Measurements from ENCODE around the gene NAA20. TPM values are rescaled to one million over a fixed set of nuclear protein-coding genes. Genes with fewer than 3 reads are reported as not detected.

The NAA20 gene
- polyA plus RNA-seq (ENCODE audit: insufficient read length in 3 of 3): 10 to 100 TPM; 88.4 to 95.9 (median 90.9) TPM
- long read RNA-seq, donor 1, transcript NAA20-202 (6 exons, 1,260 nt): major isoform, 47 of 56 reads
- long read RNA-seq, donor 1, partial matches to known transcripts: 0 of 56 reads
- long read RNA-seq, donor 1, other reads (novel, unspliced or antisense): 7 of 56 reads
- long read RNA-seq, donor 2, transcript NAA20-202 (6 exons, 1,260 nt): major isoform, 64 of 96 reads
- long read RNA-seq, donor 2, partial matches to known transcripts: 6 of 96 reads
- long read RNA-seq, donor 2, other reads (novel, unspliced or antisense): 23 of 96 reads
- long read RNA-seq, donor 3, transcript NAA20-202 (6 exons, 1,260 nt): major isoform, 45 of 47 reads
- long read RNA-seq, donor 3, partial matches to known transcripts: 0 of 47 reads
- long read RNA-seq, donor 3, other reads (novel, unspliced or antisense): 0 of 47 reads
- long read RNA-seq, donor 4, transcript NAA20-202 (6 exons, 1,260 nt): major isoform, 67 of 115 reads
- long read RNA-seq, donor 4, partial matches to known transcripts: 40 of 115 reads
- long read RNA-seq, donor 4, other reads (novel, unspliced or antisense): 7 of 115 reads
- long read RNA-seq, donor 5, transcript NAA20-202 (6 exons, 1,260 nt): major isoform, 43 of 59 reads
- long read RNA-seq, donor 5, partial matches to known transcripts: 0 of 59 reads
- long read RNA-seq, donor 5, other reads (novel, unspliced or antisense): 12 of 59 reads
- long read RNA-seq, donor 6, transcript NAA20-202 (6 exons, 1,260 nt): major isoform, 45 of 52 reads
- long read RNA-seq, donor 6, partial matches to known transcripts: 5 of 52 reads
- long read RNA-seq, donor 6, other reads (novel, unspliced or antisense): 0 of 52 reads
- long read RNA-seq, donor 7, transcript NAA20-202 (6 exons, 1,260 nt): major isoform, 40 of 46 reads
- long read RNA-seq, donor 7, partial matches to known transcripts: 0 of 46 reads
- long read RNA-seq, donor 7, other reads (novel, unspliced or antisense): 5 of 46 reads
- long read RNA-seq, donor 8, transcript NAA20-202 (6 exons, 1,260 nt): major isoform, 15 of 16 reads
- long read RNA-seq, donor 8, partial matches to known transcripts: 0 of 16 reads
- long read RNA-seq, donor 8, other reads (novel, unspliced or antisense): 0 of 16 reads
- long read RNA-seq, donor 9, transcript NAA20-202 (6 exons, 1,260 nt): major isoform, 68 of 93 reads
- long read RNA-seq, donor 9, partial matches to known transcripts: 10 of 93 reads
- long read RNA-seq, donor 9, other reads (novel, unspliced or antisense): 11 of 93 reads
- long read RNA-seq, donor 10, transcript NAA20-202 (6 exons, 1,260 nt): major isoform, 39 of 60 reads
- long read RNA-seq, donor 10, partial matches to known transcripts: 21 of 60 reads
- long read RNA-seq, donor 10, other reads (novel, unspliced or antisense): 0 of 60 reads
- long read RNA-seq, donor 11, transcript NAA20-202 (6 exons, 1,260 nt): major isoform, 28 of 28 reads
- long read RNA-seq, donor 11, partial matches to known transcripts: 0 of 28 reads
- long read RNA-seq, donor 11, other reads (novel, unspliced or antisense): 0 of 28 reads
- long read RNA-seq, donor 12, transcript NAA20-202 (6 exons, 1,260 nt): major isoform, 60 of 68 reads
- long read RNA-seq, donor 12, partial matches to known transcripts: 6 of 68 reads
- long read RNA-seq, donor 12, other reads (novel, unspliced or antisense): 0 of 68 reads
- long read RNA-seq, donor 13, transcript NAA20-202 (6 exons, 1,260 nt): major isoform, 23 of 45 reads
- long read RNA-seq, donor 13, partial matches to known transcripts: 7 of 45 reads
- long read RNA-seq, donor 13, other reads (novel, unspliced or antisense): 11 of 45 reads
- long read RNA-seq, donor 14, transcript NAA20-202 (6 exons, 1,260 nt): major isoform, 65 of 68 reads
- long read RNA-seq, donor 14, partial matches to known transcripts: 0 of 68 reads
- long read RNA-seq, donor 14, other reads (novel, unspliced or antisense): 0 of 68 reads
- long read RNA-seq, donor 15, transcript NAA20-202 (6 exons, 1,260 nt): major isoform, 64 of 123 reads
- long read RNA-seq, donor 15, partial matches to known transcripts: 42 of 123 reads
- long read RNA-seq, donor 15, other reads (novel, unspliced or antisense): 15 of 123 reads
- long read RNA-seq, donor 16, transcript NAA20-202 (6 exons, 1,260 nt): major isoform, 53 of 82 reads
- long read RNA-seq, donor 16, transcript NAA20-205 (5 exons, 1,000 nt): minor isoform, 5 of 82 reads
- long read RNA-seq, donor 16, partial matches to known transcripts: 18 of 82 reads
- long read RNA-seq, donor 16, other reads (novel, unspliced or antisense): 6 of 82 reads

GRCh38 chr20:20017001-20017843, at the start of gene NAA20:
NAA20 (plus strand) TSS chr20:20017362; CDS start chr20:20017397, 35 bp downstream.
- peak; percentile 92 for DNase-seq

- DNase-seq: no peak
These were observed 49.7 kb upstream of the NAA20 start for GRCh38 chr20:19967445-19967844.

DNA sequence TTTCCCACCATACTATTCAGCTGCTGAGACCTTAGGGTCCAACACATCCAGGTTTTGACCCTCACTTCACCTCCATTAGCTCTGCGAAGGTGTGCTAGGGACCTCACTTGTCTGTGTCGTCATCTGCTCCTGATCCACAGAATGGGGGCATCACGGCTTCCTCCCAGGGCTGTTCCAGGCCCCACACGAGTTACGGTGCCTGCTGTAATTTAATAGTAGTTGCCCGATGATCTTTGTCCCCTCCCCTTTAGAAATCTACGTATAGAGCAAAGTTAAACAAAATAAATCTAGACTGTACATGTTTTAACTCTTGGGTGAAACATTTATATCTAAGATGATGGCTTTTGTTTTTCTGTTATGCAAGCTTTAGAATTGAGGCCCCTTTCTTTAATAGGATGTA, 49.1 kb upstream of the NAA20 start:
- no peak for DNase-seq

DNA sequence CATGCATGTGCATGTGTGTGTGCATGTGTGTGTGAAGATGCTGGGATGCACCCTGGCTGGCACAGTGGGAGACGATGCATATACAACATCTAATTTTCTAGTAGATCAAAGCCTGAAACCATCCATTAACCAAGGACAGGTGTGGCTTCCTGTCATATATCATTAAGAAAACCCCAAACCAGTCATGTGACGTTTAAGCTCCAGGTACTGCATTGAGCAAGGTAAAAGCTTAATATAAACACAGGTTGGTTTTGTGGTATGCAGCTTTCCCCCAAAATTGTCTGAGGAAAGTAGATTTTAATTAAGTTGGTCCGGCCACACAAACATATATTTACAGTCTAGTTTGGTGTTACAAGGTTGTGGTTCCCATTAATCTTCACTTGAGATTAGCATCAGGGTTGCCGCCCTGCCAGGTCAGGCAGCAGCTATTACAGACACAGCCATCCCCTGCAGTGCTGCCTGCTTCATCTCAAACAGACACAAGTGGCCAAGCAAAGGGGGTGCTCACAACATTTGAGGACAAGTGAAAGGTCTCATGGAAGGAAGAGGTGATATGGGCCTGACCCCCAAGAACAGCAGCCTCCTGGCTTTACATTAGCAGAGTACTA, 48.6 kb upstream of the NAA20 start:
- peak; percentile 19 for DNase-seq

- no peak for DNase-seq
These were observed 48.1 kb upstream of the NAA20 start for GRCh38 chr20:19969106-19969505.

DNA sequence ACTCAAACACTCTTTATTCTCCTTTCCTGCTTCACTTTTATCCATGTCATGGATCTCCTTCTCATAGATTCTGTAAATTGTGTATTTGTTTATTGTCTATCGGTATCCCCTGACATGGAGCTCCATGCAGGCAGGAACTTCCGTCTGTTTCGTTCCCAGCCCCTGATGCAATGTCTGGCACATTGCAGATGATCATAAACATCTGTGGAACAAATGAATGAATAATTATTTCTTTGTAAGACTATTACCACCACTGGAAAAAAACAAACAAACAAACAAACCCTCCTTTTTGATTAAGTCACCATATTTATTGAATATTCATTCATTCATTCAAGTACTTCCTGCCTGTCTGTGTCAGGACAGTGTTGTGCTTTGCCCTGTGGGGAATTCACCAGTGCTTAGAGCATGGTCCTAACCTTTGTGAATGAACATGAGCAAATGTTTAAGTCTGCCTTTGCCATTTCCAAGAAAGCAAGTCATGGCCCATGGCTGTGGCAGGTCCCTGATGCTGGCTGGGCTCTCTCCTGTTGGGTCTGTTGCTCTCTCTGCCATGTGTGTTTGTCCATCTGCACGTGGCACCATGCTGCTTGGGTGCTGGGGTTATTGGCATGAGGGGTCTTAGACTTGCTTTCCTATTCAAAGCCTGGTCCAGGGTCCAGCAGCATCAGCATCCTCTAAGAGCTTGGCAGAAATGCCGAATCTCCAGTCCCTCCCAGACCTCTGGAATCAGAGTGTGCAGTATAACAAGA, 47.5 kb upstream of the NAA20 start:
- no peak for DNase-seq

DNA sequence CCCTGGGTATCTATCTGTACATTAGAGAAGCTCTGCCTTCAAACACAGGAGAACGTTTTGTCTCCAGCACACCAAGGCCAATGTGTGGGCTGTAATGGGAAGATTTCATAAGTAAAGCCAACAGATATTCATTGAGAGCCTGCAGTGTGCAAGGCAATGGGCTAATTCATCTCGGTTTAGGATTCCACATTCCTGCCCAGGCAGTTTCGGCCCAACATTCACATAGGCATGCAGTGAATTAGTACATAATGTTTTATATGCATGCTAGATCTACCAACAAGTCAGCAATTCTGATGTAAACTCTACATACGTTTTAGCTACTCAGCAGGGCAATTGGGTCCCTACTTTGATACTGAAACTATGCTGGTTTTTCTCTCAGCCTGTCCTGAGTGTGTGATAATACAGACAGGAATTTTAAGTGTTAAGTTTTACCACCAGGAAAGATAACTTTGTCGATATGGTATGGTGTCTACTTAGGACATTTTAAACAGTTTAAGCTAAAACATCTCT, 46.9 kb upstream of the NAA20 start:
- DNase-seq: no peak

DNA sequence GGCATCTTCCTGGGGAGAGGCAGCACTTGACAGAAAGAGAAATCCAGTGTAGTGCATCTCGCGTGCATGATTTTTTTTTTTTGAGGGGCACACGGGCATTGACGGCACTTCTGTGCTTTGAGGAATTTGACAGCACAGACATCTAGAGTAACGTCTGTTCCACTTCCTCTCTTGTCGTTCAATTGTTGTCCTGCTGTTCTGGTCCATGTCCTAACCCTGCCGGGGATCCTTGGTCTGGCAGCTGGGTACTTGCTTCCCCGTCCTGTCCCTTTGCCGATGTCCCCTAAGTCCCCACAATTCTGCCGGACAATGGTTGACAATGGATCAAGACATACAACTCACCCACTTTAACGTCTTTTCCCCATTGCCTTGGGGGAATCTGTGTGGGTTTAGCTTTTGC, 46.0 kb upstream of the NAA20 start:
- no peak for DNase-seq

- no peak for DNase-seq
These were observed 43.1 kb upstream of the NAA20 start for GRCh38 chr20:19973961-19974629.

DNA sequence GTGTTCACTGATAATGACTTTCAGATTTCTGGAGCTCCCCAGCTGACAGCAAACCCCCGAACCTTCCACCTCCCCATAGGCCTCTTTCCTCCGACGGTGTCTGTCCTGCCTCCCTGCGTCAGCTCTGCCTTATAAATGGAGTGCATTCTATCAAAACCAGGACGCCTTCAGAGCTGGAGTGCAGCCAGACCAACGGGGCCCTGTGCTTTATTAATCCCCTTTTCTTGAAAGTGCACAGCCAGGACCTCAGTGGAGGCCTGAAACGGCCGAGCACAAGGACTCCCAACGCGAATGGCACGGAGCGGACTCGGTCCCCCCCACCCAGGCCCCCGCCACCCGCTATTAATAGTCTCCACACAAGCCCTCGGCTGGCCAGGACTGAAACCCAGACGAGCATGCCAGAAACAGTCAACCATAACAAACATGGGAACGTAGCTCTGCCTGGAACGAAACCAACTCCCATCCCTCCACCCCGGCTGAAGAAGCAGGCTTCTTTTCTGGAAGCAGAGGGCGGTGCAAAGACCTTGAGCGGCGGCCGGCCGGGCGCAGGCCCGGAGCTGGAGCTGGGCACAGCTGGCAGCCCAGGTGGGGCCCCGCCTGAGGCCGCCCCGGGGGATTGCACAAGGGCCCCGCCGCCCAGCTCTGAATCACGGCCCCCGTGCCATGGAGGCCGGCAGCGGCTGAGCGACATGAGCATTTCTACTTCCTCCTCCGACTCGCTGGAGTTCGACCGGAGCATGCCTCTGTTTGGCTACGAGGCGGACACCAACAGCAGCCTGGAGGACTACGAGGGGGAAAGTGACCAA, 42.3 kb upstream of the NAA20 start:
- peak; percentile 81 for DNase-seq

GRCh38 chr20:19975436-19975799, 41.7 kb upstream of the NAA20 start:
- DNase-seq: no peak

GRCh38 chr20:19975901-19976300, 41.3 kb upstream of the NAA20 start:
- DNase-seq: no peak

DNA sequence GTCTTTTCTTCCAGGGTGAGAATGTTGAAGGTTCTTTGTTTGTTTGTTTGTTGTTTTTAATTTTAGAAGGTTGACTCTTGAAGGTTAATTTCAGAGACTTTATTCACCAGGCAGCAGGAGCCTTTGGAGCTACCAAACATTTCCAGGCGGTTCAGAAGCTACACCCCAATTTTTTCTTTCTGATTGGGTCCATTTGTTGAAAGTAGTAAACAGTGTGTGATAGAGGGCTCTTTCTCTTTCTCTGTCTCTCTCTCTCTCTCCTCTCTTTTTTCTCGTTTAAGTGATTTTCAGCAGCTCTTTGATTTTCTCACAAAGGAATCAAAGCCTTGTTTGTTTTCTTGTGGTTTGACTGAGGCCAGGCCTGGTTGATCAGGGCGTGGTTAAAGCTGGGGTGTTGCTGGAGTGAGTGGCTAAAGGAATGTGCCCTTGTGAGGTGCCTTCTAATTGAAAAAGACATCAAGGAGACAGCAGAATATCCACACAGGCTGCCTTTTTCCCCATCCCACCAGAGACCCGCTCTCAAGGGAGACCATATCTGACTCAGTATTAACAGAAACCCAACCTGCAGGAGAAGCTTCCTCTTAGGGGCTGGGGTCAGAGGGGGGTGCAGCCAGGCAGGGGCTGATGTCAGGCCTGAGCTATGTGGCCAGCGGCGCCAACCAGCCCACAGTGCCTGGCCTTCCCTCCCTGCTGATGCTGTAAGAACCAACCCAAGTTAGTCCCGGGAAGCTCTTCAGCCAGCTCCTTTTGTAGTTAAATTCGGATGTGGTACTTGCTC, 40.4 kb upstream of the NAA20 start:
- no peak for DNase-seq

DNA sequence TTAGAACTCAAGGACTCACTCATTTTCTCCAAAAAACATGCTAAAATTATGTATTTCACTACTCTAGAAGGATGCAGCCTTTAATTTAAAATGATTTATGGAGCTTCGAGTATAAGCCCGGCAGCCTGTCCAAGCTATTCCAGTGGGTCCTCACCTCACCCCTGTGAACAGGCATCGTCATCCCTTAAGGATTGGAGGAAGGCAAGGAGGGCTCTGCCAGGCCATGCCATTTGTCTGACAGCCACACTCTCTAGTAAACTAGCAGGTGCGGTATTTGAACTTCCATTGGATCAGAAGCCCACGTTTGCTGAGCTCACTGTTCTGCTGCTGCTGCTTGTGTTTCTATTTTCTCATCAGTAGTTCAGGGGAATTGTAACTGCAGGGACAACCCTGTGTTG, 39.8 kb upstream of the NAA20 start:
- no peak for DNase-seq
